Measurements from ENCODE around the gene MRPL49.

DNA sequence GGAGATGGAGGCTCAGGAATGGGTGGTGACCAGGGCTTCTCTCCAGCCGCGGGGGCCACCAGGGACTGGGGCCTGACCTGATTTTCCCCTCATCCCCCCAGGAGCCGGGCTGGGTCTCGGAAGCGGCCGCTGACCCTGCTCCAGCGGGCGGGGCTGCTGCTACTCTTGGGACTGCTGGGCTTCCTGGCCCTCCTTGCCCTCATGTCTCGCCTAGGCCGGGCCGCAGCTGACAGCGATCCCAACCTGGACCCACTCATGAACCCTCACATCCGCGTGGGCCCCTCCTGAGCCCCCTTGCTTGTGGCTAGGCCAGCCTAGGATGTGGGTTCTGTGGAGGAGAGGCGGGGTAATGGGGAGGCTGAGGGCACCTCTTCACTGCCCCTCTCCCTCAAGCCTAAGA is 34.3 kb upstream of the MRPL49 start:
- TF ChIP-seq, protein P1, sequence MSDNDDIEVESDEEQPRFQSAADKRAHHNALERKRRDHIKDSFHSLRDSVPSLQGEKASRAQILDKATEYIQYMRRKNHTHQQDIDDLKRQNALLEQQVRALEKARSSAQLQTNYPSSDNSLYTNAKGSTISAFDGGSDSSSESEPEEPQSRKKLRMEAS (IDR thresholded peaks at IDR 0.05), result no peak
- TF ChIP-seq, protein P2, sequence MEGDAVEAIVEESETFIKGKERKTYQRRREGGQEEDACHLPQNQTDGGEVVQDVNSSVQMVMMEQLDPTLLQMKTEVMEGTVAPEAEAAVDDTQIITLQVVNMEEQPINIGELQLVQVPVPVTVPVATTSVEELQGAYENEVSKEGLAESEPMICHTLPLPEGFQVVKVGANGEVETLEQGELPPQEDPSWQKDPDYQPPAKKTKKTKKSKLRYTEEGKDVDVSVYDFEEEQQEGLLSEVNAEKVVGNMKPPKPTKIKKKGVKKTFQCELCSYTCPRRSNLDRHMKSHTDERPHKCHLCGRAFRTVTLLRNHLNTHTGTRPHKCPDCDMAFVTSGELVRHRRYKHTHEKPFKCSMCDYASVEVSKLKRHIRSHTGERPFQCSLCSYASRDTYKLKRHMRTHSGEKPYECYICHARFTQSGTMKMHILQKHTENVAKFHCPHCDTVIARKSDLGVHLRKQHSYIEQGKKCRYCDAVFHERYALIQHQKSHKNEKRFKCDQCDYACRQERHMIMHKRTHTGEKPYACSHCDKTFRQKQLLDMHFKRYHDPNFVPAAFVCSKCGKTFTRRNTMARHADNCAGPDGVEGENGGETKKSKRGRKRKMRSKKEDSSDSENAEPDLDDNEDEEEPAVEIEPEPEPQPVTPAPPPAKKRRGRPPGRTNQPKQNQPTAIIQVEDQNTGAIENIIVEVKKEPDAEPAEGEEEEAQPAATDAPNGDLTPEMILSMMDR (IDR thresholded peaks at IDR 0.05; ENCODE audit: control extremely low read depth in 1 of 3, insufficient read depth in 1 of 3, low read depth in 1 of 3, low read length in 3 of 3), result no peak
- TF ChIP-seq EZH2 (IDR thresholded peaks at IDR 0.05; ENCODE audit: low read depth, low read length, severe bottlenecking) (no peak), SIN3A (conservative IDR thresholded peaks at IDR 0.05 in 1 of 2, IDR thresholded peaks at IDR 0.05 in 1 of 2; ENCODE audit: low read depth in 1 of 2, low read length in 2 of 2) (no peak), POLR2A (IDR thresholded peaks at IDR 0.05; ENCODE audit: control extremely low read depth in 1 of 2, low read depth in 2 of 2, low read length in 2 of 2) (no peak), JUND (IDR thresholded peaks at IDR 0.05; ENCODE audit: low read length) (no peak), SUZ12 (IDR thresholded peaks at IDR 0.05; ENCODE audit: low read length) (no peak)
- TF ChIP-seq, protein P3, sequence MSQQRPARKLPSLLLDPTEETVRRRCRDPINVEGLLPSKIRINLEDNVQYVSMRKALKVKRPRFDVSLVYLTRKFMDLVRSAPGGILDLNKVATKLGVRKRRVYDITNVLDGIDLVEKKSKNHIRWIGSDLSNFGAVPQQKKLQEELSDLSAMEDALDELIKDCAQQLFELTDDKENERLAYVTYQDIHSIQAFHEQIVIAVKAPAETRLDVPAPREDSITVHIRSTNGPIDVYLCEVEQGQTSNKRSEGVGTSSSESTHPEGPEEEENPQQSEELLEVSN (IDR thresholded peaks at IDR 0.05), result no peak
- TF ChIP-seq, protein P4, sequence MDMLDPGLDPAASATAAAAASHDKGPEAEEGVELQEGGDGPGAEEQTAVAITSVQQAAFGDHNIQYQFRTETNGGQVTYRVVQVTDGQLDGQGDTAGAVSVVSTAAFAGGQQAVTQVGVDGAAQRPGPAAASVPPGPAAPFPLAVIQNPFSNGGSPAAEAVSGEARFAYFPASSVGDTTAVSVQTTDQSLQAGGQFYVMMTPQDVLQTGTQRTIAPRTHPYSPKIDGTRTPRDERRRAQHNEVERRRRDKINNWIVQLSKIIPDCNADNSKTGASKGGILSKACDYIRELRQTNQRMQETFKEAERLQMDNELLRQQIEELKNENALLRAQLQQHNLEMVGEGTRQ (IDR thresholded peaks at IDR 0.05; ENCODE audit: low read length), result no peak

Measured in H1 (cell line).